ENCODE results near the gene CAMK1D. TPM values are rescaled to one million over a fixed set of nuclear protein-coding genes. Genes with fewer than 3 reads are reported as not detected.

CAMK1D gene
- total and polyA plus RNA-seq, 10 of the 15 experiments (the other 5 are each of a cell fraction or from before 2014, with no cell fraction given): 2.1 to 35.5 (median 14.7) TPM

DNA sequence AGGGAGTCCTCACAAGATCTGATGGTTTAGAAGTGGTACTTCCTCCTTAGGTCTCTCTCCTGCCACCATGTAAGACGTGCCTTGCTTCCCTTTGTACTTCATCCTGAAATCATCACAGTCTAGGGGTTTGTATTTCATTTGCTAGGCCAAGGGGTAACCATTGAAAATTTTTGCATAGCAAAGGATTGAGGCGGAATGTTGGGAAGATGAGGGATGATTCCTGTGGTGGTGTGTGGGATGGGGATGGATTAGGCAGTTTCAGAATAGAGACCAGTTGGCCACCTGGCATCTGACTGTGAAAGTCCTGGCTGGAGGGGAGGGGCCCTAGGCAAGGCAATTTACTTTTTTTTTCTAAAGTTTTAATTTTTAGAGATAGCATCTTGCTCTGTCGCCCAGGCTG lies 222.9 kb downstream of the CAMK1D start:
- 95% methylated on average over 3 of the region's 3 CpGs for WGBS (ENCODE audit: insufficient coverage, insufficient replicate concordance, low lambda C conversion rate, missing lambda C conversion rate)
- Histone ChIP-seq H3K27me3 (replicated peaks in 1 of 2; ENCODE audit: control insufficient read depth in 2 of 2, insufficient read depth in 2 of 2, low read length in 1 of 2) (no peaks in the 10 kb centered on the region), H3K4me2 (ENCODE audit: control insufficient read depth, insufficient read depth) (no peak overlapping the region), H3K4me3 (no peak overlapping the region), H3K9ac (ENCODE audit: control insufficient read depth, insufficient read depth, low read length) (no peak overlapping the region), H3K4me1 (ENCODE audit: control insufficient read depth, insufficient read depth, low read length) (no peaks in the 10 kb centered on the region), H3K36me3 (ENCODE audit: control insufficient read depth in 2 of 2, insufficient read depth in 2 of 2, low read length in 1 of 2) (no peaks in the 10 kb centered on the region), H3K79me2 (ENCODE audit: control insufficient read depth, insufficient read depth, low read length) (no peaks in the 10 kb centered on the region), H4K20me1 (ENCODE audit: control insufficient read depth, insufficient read depth) (no peaks in the 10 kb centered on the region), H2AFZ (ENCODE audit: control insufficient read depth, low read depth, low read length) (no peak overlapping the region), H3K27ac (ENCODE audit: control insufficient read depth, insufficient read depth) (no peak overlapping the region), H3K9me3 (replicated peaks; ENCODE audit: control insufficient read depth, insufficient read depth, low read length) (peaks cover 4% of the 10 kb centered on the region; the same call in 2 of the 3 replicates)
- ChIA-PET SMC1A (ENCODE audit: uncharacterized antibody, unreplicated experiment) (no interaction called here), POLR2A (interaction anchor here (1.3 kb wide), 1 partner anchor 21 kb away, joined by 3 read pairs; no protein-coding TSS in a partner anchor), RAD21 (ENCODE audit: unreplicated experiment) (no interaction called here), CTCF (interaction anchor here (1.5 kb wide), 1 partner anchor 24 kb away, joined by 4 read pairs; no protein-coding TSS in a partner anchor)
- in situ Hi-C loops (cut with MboI) (no loop called here), intact Hi-C loops (cut with micrococcal nuclease; ENCODE audit: unreplicated experiment) (no loop called here)
- TF ChIP-seq WRNIP1 (IDR thresholded peaks at IDR 0.05; ENCODE audit: borderline replicate concordance, low read depth, low read length): no peak
- no peak for TF ChIP-seq BMI1 (IDR thresholded peaks at IDR 0.05; ENCODE audit: borderline replicate concordance)
- TF ChIP-seq STAT1 (conservative IDR thresholded peaks at IDR 0.05): no peak
- no peak for TF ChIP-seq RAD21 (IDR thresholded peaks at IDR 0.05; ENCODE audit: insufficient read depth, low read depth, low read length)
- no peak for TF ChIP-seq ASH2L (IDR thresholded peaks at IDR 0.05; ENCODE audit: borderline replicate concordance, low read depth)
- no peak for TF ChIP-seq YY1 (IDR thresholded peaks at IDR 0.05; ENCODE audit: low read depth, low read length)
- TF ChIP-seq MYC (IDR thresholded peaks at IDR 0.05; ENCODE audit: insufficient read depth, insufficient read length, insufficient replicate concordance, low read length, severe bottlenecking): no peak
- TF ChIP-seq NR2C1 (IDR thresholded peaks at IDR 0.05): no peak
- TF ChIP-seq CHD4 (IDR thresholded peaks at IDR 0.05): no peak
- TF ChIP-seq IKZF1 (conservative IDR thresholded peaks at IDR 0.05): no peak
- BruUV-seq (replicated peaks): no TSS peak
- no peak for ATAC-seq
- DNase-seq (ENCODE audit: low read depth, low spot score): no peak
- FAIRE-seq: no peak

All from GM12878 (cell line).